Right hindlimb (tissue), 1 donor: ENCODE results near the gene CEP170B.
"Not testable (repeated sequence)": the region's sequence is repeated elsewhere in the genome, so short reads cannot be mapped to it uniquely, and the experiment has no call there.

Experiments used
- DNase-seq: peaks from one replicate; pipeline ENCODE4 v3.0.0-alpha.2; 2018

The CEP170B gene

DNA sequence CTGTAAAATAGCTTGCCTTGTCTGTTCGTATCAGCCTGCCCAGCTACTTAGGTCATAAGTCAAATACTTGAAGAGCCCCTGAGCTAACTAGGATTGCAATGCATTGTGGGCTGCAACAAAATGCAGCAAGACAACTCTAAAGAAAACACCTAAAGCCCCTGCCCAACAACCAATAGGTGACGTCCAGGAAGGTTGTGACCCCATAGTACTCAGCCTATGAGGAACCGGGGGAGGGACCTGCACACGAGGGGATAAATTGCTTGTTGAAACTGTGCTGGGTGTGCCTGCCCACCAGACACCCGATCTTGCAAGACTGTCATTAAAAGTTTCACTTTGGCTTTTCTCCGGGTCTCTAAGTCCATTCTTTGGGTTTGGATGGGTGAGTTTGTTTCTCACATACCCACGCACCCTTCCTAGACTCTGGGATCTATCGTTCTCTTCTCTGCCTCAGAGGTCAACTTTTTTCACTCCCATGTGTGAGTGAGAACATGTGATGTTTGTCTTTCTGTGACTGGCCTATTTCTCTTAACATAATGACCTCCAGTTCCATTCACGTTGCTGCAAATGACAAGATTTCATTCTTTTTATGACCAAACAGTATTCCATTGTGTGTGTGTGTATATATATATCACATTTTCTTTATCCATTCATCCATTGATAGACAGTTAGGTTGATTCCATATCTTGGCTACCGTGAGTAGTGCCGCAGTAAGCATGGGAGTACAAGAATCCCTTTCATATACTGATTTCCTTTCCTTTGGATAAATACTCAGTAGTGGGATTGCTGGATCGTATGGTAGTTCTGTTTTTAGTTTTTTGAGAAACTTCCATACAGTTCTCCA is 54.3 kb downstream of the CEP170B start:
- DNase-seq: not testable (repeated sequence)

DNA sequence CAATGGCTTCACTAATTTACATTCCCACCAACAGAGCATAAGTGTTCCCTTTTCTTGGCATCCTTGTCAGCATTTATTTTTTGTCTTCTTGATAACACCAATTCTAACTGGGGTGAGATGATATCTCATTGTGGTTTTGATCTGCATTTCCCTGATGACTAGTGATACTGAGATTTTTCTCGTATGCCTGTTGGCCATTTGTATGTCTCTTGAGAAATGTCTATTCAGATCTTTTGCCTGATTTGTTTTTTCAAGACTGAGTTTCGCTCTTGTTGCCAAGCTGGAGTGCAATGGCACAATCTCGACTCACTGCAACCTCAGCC is 54.9 kb downstream of the CEP170B start:
- no peak for DNase-seq

DNA sequence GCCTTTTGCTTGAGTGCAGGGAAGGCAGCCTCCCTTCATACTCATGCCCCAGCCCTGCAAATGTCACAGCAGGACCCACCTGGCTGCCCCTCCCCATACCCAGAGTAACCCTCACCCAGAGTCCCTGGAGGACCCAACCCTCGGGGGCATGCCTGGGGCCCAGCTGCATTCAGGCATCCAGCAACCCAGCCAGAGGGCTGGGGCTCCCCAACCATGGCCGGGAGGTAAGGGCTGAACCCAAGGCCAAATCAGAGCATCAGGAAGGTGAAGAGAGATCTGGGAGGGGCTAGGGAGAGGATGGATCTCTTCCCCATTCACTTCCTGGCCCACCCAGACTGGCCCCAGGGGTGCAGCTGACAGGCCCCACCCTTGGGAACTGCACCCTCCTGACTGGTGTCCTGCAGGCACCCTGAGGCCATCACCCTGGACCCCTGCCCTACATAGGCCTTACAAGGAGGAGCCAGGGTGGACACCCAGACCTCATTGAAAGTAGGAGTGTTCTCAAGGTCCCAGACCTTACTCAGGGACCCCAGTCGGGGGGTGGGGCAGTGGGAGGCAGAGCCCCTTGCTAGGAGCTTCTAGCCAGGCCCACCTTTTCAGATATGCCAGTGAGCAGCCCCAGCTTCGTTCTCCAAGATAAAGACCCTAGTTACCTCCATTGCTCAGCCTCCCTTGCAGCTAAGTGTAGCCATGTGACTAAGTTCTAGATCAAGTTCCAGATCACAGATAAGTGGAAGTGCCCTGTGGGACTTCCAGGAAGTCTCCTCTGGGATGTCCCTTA is 58.8 kb downstream of the CEP170B start:
- no peak for DNase-seq

DNA sequence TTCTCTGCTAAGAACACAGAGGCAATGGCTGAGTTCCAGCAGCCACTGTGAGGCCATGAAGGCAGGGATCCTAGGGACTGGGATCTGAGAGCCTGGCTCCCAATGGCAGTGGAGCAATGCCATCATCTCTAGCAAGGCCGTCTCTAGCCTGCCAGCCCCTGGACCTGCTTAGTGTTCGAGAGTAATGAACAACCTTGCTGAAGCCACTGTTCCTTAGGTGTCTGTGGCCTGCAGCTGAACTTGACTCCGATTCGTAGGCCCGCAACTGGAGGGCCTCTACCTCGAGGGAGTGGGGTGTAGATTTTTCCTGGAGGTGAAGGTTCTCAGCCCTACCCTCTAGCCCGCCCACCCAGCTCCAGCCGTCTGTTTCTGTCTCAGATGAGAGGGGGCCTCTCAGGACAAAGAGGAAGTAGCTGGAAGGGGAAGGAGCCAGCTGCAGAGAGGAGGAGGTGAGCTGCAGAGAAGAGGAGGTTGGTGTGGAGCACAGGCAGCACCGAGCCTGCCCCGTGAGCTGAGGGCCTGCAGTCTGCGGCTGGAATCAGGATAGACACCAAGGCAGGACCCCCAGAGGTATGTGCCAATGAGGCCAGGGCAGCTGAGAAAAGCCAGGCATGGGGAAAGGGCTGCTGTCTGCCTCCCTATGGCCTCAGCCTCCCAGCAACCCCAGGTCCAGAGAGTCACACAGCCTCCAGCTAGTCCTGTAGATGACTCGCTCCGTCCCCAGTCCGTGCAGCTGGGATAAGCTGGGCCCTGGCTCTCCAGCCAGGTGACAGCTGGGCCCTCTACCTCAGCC is 59.5 kb downstream of the CEP170B start, which contains the start of gene PLD4:
PLD4 (plus strand) TSS at position 459 of the 793 bp plus-strand sequence. CDS start 2,262 bp downstream, outside the sequence.
- no peak for DNase-seq

DNA sequence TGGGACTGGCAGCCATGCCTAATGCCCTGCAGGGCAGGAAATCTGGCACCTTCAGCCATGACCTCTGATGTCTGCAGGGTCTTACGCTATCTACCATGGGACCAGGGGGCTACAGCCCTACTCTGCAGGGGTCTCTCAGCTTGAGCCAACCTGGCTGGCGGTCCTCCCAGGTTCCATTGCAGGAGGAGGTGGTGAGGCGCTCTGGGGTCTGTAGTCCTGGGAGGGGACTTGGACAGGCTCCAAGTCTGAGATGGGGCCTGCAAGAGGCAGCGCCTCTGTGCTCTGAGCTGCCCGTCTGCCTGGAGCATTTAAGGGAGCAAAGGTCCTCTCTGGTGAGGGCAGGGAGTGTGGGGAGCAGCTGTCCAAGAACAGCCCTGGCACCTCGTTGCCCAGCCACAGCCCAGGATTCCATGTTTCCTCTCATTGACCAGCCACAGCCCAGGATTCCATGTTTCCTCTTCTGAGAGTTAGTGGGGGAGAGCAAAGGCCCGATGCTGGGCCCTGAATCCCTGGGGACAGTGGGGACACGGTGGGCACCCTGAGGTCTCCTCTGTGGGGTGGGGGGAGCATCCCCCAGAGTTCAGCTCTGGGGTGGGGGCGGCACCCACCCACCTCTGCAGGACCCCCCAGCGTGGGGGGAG is 60.3 kb downstream of the CEP170B start:
- no peak for DNase-seq

- no peak for DNase-seq
These were observed 61.0 kb downstream of the CEP170B start for GRCh38 chr14:104925855-104926609.

DNA sequence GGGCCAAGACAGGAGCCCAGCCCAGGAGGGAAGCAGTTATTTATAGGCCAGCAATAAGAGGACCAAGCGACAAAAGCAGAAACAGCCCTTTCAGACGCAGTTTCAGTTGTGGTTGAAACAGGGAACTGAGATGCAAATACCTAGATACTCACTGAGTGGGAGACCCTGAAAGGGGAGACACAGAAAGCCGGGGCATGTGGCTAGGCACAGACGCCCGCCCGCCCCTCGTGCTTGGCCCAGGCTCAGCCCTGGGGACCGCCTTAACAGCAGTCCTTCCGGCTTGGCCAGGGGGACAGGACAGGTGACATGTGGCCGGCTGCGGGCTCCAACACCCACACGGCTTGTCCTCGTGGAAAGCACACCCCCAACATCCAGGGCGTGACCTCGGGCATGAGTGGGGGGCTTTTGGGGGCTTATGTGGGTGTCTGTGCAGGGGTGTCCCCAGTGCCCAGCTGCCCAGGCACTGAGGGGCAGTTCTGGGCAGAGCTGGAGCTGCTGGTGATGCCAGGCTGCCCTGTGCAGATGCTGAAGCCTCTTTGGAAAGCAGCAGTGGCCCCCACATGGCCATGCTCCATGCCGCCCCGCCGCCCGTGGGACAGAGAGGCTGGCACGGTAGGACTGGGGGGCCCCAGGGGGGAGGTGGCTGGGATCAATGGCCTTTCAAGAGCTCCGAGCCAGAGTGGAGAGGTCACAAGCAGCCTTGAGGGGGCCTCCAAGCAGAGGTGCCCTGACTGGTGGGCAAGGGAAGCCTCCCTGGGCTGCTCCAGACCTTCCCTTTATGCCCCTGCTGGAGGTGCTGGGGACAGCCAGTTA is 61.8 kb downstream of the CEP170B start:
- no peak for DNase-seq

DNA sequence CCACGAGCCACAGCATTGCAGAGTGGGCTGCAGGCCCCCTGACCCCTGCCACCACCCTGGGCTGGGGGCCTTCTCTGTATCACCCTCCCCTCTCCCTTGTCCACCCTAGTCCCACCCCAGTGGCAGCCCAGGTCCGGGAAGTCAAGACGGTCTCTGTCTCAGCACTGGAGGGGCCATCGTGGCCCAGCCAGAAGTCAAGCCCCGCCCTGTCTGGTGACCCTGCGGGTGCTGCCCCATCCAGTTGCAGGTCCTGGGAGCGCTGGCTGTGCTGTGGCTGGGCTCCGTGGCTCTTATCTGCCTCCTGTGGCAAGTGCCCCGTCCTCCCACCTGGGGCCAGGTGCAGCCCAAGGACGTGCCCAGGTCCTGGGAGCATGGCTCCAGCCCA is 62.4 kb downstream of the CEP170B start:
- no peak for DNase-seq

GRCh38 chr14:104927901-104928300 is 62.8 kb downstream of the CEP170B start:
- no peak for DNase-seq

GRCh38 chr14:104928391-104929133 is 63.5 kb downstream of the CEP170B start:
- no peak for DNase-seq

GRCh38 chr14:104929268-104930230 is 64.5 kb downstream of the CEP170B start:
- no peak for DNase-seq

GRCh38 chr14:104930526-104931303 is 65.6 kb downstream of the CEP170B start:
- peak; percentile 53 for DNase-seq

DNA sequence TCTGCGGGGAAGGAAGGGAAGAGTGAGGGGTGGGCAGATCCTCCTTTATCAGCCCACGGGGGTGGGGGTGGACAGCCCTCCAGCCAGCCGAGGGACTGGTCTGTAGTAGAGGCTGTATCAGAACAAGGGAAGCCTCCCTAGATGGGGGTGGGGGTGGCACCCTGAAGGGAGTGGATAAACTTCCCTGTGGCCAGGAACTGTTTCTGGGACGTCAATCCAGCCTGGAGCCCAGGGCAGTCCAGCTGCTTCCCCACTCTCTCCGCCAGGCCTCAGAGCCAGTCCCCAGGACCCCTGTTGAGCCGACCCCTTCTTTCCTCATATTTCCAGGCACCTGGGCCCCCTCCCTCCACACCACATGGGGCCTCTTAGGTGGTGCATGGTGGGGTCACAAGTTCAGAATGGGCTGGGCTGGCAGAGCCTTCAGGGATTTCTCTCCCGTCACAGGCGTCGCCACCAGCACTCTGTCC is 66.3 kb downstream of the CEP170B start:
- DNase-seq: no peak

DNA sequence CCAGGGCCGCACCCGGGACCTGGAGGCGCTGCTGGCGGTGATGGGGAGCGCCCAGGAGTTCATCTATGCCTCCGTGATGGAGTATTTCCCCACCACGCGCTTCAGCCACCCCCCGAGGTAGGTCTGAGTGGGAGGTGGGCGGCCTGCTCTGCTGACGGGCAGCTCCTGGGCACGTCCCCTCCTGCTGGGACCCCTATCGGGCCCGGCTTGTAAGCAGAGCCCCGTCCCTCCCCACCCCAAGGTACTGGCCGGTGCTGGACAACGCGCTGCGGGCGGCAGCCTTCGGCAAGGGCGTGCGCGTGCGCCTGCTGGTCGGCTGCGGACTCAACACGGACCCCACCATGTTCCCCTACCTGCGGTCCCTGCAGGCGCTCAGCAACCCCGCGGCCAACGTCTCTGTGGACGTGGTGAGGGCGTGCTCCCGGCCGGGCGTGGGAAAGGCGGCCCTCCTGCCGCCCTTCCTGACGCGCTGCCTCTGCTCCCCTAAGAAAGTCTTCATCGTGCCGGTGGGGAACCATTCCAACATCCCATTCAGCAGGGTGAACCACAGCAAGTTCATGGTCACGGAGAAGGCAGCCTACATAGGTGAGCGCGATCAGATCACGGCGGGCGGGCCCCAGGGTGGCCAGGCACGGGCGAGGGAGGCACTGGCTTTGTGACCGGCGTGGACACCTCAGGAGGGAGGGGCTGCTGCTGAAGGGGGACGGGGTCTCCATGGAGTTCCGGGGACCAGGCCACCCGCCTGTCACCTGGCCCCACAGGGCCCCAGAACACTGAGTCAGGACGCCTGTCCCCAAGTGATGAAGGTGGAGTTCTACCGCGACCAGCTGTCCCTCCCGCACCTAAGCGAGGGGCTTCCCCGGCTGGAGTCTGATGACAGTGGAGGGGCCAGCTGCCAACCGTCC is 67.0 kb downstream of the CEP170B start:
- DNase-seq: no peak

GRCh38 chr14:104932676-104933631 is 67.9 kb downstream of the CEP170B start:
- peak; percentile 94 for DNase-seq
